Upper lobe of right lung (tissue), 1 donor: ENCODE data around the gene BAZ2A. TPM values are rescaled to one million over a fixed set of nuclear protein-coding genes. Genes with fewer than 3 reads are reported as not detected.

Source experiments
- ATAC-seq: fragments of 200-7000 bp; cut with Tn5 transposase; one replicate; pipeline ENCODE4 v1.9.1; 2020; ENCODE audit warnings: mild to moderate bottlenecking, moderate library complexity
- DNase-seq: peaks from one replicate; pipeline ENCODE4 v3.0.0-alpha.2; 2020
- H3K27ac ChIP-seq: fragments of 200-600 bp; one replicate; pipeline ENCODE4 v1.8.0; 2022
- H3K27me3 ChIP-seq: fragments of 200-600 bp; one replicate; pipeline ENCODE4 v1.8.0; 2022; ENCODE audit warnings: mild to moderate bottlenecking
- H3K36me3 ChIP-seq: fragments of 200-600 bp; one replicate; pipeline ENCODE4 v1.8.0; 2022
- H3K4me1 ChIP-seq: fragments of 200-600 bp; one replicate; pipeline ENCODE4 v1.8.0; 2022
- H3K4me3 ChIP-seq: fragments of 200-600 bp; one replicate; pipeline ENCODE4 v1.8.0; 2022; ENCODE audit warnings: mild to moderate bottlenecking
- H3K9me3 ChIP-seq: fragments of 200-600 bp; one replicate; pipeline ENCODE4 v1.8.0; 2022
- CTCF ChIP-seq: fragments of 200-600 bp; IDR thresholded peaks from one replicate; pipeline ENCODE4 v1.8.0; 2022; ENCODE audit warnings: antibody characterized with exemption
- intact Hi-C: fragments of 100-400 bp; cut with DNase I; formaldehyde crosslinking; loops from one replicate; pipeline ENCODE4 v1.11.0; 2022
- total RNA-seq: library from RNA; stranded (reverse); fragmentation: NEBNext Ultra II Directional; extraction: Animal tissue kit (Norgen Biotek cat#: 25700); gene quantifications from one replicate; pipeline ENCODE4 v1.2.1, GENCODE V29; 2021
- donor health status: DM: no; HTN: yes; CAD: no; lungs with severe emphysema.

BAZ2A gene
- total RNA-seq, 1 donor from 2014 or later, result 98.5 TPM

GRCh38 chr12:56599797-56600196 lies 30.3 kb downstream of the BAZ2A start:
- DNase-seq, result peak; percentile 81
- ATAC-seq, result peak; percentile 80

GRCh38 chr12:56599041-56599440 lies 31.1 kb downstream of the BAZ2A start:
- H3K27me3 ChIP-seq, result no peaks in the 10 kb centered on the region
- intact Hi-C loops, result no loop called here
- H3K27ac ChIP-seq, result no peak overlapping the region
- peaks cover 90% of the 10 kb centered on the region for H3K36me3 ChIP-seq
- ATAC-seq (no peak), DNase-seq (no peak)
- TF ChIP-seq CTCF, result no peak
- peaks cover 24% of the 10 kb centered on the region for H3K4me1 ChIP-seq
- no peak overlapping the region for H3K4me3 ChIP-seq
- H3K9me3 ChIP-seq, result no peaks in the 10 kb centered on the region

More at GRCh38 chr12:56599797-56600196, 30.3 kb downstream of the BAZ2A start:
- no peaks in the 10 kb centered on the region for H3K9me3 ChIP-seq
- H3K27ac ChIP-seq, result no peak overlapping the region
- no peak overlapping the region for H3K4me3 ChIP-seq
- peaks cover 98% of the 10 kb centered on the region for H3K36me3 ChIP-seq
- intact Hi-C loops, result no loop called here
- H3K27me3 ChIP-seq, result no peaks in the 10 kb centered on the region
- no peak for TF ChIP-seq CTCF
- H3K4me1 ChIP-seq, result peaks cover 19% of the 10 kb centered on the region

- peak; percentile 36 for ATAC-seq
- Histone ChIP-seq H3K4me1 (peaks cover 21% of the 10 kb centered on the region), H3K27me3 (no peaks in the 10 kb centered on the region), H3K9me3 (no peaks in the 10 kb centered on the region), H3K27ac (peak overlapping the region; percentile 55), H3K36me3 (peaks cover 68% of the 10 kb centered on the region), H3K4me3 (no peak overlapping the region)
- TF ChIP-seq CTCF, result no peak
- intact Hi-C loops, result no loop called here
- no peak for DNase-seq
Observed at GRCh38 chr12:56596815-56597214, 33.3 kb downstream of the BAZ2A start.

GRCh38 chr12:56593909-56594621 lies 36.1 kb downstream of the BAZ2A start:
- Histone ChIP-seq H3K27ac (peak overlapping the region; percentile 44), H3K27me3 (no peaks in the 10 kb centered on the region), H3K4me3 (no peak overlapping the region), H3K4me1 (peaks cover 9% of the 10 kb centered on the region), H3K36me3 (peaks cover 62% of the 10 kb centered on the region), H3K9me3 (no peaks in the 10 kb centered on the region)
- DNase-seq (peak; percentile 68), ATAC-seq (peak; percentile 86)
- peak; percentile 73 for TF ChIP-seq CTCF
- intact Hi-C loops, result no loop called here

GRCh38 chr12:56591961-56592360 lies 38.2 kb downstream of the BAZ2A start:
- ATAC-seq, result peak; percentile 2
- Histone ChIP-seq H3K4me1 (peaks cover 9% of the 10 kb centered on the region), H3K27me3 (no peaks in the 10 kb centered on the region), H3K27ac (peak overlapping the region; percentile 40), H3K4me3 (no peak overlapping the region), H3K36me3 (peaks cover 64% of the 10 kb centered on the region), H3K9me3 (no peaks in the 10 kb centered on the region)
- no peak for TF ChIP-seq CTCF
- no peak for DNase-seq
- intact Hi-C loops, result no loop called here

- Histone ChIP-seq H3K4me3 (no peak overlapping the region), H3K27me3 (no peaks in the 10 kb centered on the region), H3K27ac (no peak overlapping the region), H3K36me3 (peaks cover 63% of the 10 kb centered on the region), H3K9me3 (no peaks in the 10 kb centered on the region), H3K4me1 (peaks cover 9% of the 10 kb centered on the region)
- DNase-seq, result no peak
- intact Hi-C loops, result no loop called here
- no peak for ATAC-seq
- TF ChIP-seq CTCF, result no peak
Observed at GRCh38 chr12:56591126-56591525, 39.0 kb downstream of the BAZ2A start.
